ENCODE measurements around the gene ETS1.

DNA sequence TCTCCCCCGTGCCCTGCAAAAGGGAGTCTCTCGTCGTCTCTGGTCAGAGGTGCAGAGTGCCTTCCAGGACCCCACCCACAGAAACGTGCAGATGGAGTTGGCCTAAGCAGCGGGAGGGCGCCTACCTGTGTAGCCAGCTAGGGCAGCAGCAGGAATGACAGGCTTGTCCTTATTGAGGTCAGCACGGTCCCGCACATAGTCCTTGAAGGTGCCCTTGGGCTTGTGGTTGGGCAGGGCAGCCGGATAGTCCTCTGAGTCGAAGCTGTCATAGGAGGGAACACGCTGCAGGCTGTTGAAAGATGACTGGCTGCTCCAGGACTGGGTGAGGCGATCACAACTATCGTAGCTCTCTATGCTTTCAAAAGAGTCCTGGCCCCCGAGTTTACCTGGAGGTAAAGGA is 107.3 kb downstream of the ETS1 start:
- no peak for TF ChIP-seq SP1 (IDR thresholded peaks at IDR 0.05)
- TF ChIP-seq, protein P1, sequence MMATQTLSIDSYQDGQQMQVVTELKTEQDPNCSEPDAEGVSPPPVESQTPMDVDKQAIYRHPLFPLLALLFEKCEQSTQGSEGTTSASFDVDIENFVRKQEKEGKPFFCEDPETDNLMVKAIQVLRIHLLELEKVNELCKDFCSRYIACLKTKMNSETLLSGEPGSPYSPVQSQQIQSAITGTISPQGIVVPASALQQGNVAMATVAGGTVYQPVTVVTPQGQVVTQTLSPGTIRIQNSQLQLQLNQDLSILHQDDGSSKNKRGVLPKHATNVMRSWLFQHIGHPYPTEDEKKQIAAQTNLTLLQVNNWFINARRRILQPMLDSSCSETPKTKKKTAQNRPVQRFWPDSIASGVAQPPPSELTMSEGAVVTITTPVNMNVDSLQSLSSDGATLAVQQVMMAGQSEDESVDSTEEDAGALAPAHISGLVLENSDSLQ (IDR thresholded peaks at IDR 0.05): no peak
- no peak for TF ChIP-seq L3MBTL2 (conservative IDR thresholded peaks at IDR 0.05)
- TF ChIP-seq BHLHE40 (IDR thresholded peaks at IDR 0.05; ENCODE audit: borderline replicate concordance): no peak
- TF ChIP-seq FOXM1 (IDR thresholded peaks at IDR 0.05; ENCODE audit: borderline replicate concordance): no peak
- TF ChIP-seq CTBP1 (IDR thresholded peaks at IDR 0.05; ENCODE audit: borderline replicate concordance): no peak
- TF ChIP-seq FOXA1 (IDR thresholded peaks at IDR 0.05): no peak
- TF ChIP-seq ELF4 (IDR thresholded peaks at IDR 0.05): no peak
- TF ChIP-seq ARNT (IDR thresholded peaks at IDR 0.05): no peak
- no peak for TF ChIP-seq FOXK2 (IDR thresholded peaks at IDR 0.05)
- no peak for TF ChIP-seq NFRKB (IDR thresholded peaks at IDR 0.05)
- no peak for TF ChIP-seq SUZ12 (IDR thresholded peaks at IDR 0.05)

All from HEK293T (cell line).